ENCODE data around the gene ENO1.

GRCh38 chr1:8879922-8880676 is 1.6 kb upstream of the ENO1 start:
- TF ChIP-seq CTCF (IDR thresholded peaks at IDR 0.05; ENCODE audit: low read depth, low read length) (no peak), MAX (IDR thresholded peaks at IDR 0.05; ENCODE audit: low read depth, low read length) (0 out of 2 replicates have a peak, but pooled peaks have one; percentile 14), POLR2A (IDR thresholded peaks at IDR 0.05; ENCODE audit: extremely low read depth, insufficient read length) (peak; percentile 25)
